ENCODE measurements around the gene FMO2.

Gene FMO2, protein sequence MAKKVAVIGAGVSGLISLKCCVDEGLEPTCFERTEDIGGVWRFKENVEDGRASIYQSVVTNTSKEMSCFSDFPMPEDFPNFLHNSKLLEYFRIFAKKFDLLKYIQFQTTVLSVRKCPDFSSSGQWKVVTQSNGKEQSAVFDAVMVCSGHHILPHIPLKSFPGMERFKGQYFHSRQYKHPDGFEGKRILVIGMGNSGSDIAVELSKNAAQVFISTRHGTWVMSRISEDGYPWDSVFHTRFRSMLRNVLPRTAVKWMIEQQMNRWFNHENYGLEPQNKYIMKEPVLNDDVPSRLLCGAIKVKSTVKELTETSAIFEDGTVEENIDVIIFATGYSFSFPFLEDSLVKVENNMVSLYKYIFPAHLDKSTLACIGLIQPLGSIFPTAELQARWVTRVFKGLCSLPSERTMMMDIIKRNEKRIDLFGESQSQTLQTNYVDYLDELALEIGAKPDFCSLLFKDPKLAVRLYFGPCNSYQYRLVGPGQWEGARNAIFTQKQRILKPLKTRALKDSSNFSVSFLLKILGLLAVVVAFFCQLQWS

DNA sequence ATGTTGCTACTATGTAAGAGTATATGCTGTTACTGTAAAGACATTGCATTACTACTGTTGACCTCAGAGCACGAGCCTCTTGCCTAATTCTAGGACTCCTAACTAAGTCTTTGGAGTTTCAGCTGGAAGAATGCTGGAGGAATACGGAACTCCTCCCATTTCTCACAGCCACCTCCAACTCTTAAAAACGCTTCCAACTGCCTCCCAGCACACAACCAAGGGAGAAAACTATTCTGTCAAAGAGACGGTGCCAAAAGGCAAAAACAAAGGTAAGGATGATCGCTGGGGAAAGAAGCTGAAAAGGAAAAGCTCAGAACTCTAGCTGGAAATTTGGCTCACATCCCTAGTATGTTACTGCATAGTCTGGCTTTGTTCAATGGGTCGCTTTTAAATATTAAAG lies at the start of gene FMO2:
FMO2 (plus strand) TSS at position 210 of the 400 bp plus-strand sequence. CDS start 414 bp downstream, outside the sequence.
- no peak within 1 kb of the TSS for H3K4me3 ChIP-seq (ENCODE audit: low read length)

DNA sequence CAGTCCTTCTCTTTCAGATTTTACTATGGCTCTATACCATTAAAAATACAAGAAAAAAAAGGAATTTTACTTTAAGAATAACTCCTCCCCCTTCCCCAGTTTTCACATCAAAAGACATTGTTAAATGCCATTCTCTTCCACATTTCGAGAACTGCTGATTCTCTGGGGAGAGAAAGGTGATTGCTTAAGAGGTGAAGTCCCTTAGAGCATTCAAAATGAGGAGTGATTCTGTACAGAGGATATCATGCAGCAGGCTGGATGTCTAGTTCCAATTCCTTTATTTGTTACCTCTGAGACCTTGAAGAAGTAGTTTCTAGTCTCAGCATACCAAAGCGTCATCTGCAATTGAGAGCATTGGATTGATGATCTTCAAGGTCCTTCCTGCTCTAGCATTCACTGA lies 47.5 kb upstream of the FMO2 start:
- Histone ChIP-seq H3K36me3 (ENCODE audit: insufficient read depth, low read depth, low read length) (no peaks in the 10 kb centered on the region), H3K4me1 (ENCODE audit: insufficient read depth, low read length) (peaks cover 11% of the 10 kb centered on the region; the same call in 1 of the 2 replicates), H3K4me3 (ENCODE audit: low read length) (no peak overlapping the region), H3K27ac (ENCODE audit: low read length) (no peak overlapping the region), H3K27me3 (ENCODE audit: insufficient read depth, low read length) (no peaks in the 10 kb centered on the region), H3K9ac (ENCODE audit: low read depth, low read length) (no peak overlapping the region), H3K9me3 (ENCODE audit: insufficient read depth, low read depth, low read length) (no peaks in the 10 kb centered on the region)

More for the DNA sequence above, at the start of gene FMO2:
- H3K36me3 ChIP-seq (ENCODE audit: insufficient read depth, low read depth, low read length) = no peaks in the 10 kb centered on the region
- H3K9me3 ChIP-seq (ENCODE audit: insufficient read depth, low read depth, low read length) = no peaks in the 10 kb centered on the region
- H3K4me1 ChIP-seq (ENCODE audit: insufficient read depth, low read length) = no peaks in the 10 kb centered on the region
- H3K27me3 ChIP-seq (ENCODE audit: insufficient read depth, low read length) = no peaks in the 10 kb centered on the region
- H3K9ac ChIP-seq (ENCODE audit: low read depth, low read length) = no peak within 1 kb of the TSS
- no peak within 1 kb of the TSS for H3K27ac ChIP-seq (ENCODE audit: low read length)

DNA sequence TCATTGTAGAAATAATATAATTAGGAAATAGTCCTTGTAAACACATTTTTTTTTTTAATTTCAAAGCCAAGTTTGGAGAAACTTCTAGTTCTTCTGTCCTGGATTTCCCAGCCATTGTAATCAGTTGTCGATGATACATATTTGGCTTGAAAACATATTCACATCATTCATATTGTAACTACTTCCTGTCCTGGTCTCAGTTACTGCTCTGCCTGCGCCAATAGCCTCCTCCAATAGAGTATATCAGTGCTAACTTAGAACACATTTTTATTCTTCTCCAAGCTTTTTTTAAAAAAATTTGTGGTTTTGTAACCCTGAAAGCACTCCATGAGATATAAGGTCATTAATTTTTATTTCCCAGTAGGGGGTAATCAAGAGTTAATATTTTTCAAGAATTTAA lies 46.1 kb upstream of the FMO2 start:
- H3K9ac ChIP-seq (ENCODE audit: low read depth, low read length) = no peak overlapping the region
- H3K27me3 ChIP-seq (ENCODE audit: insufficient read depth, low read length) = no peaks in the 10 kb centered on the region
- H3K36me3 ChIP-seq (ENCODE audit: insufficient read depth, low read depth, low read length) = no peaks in the 10 kb centered on the region
- no peaks in the 10 kb centered on the region for H3K9me3 ChIP-seq (ENCODE audit: insufficient read depth, low read depth, low read length)
- peaks cover 11% of the 10 kb centered on the region; the same call in 1 of the 2 replicates for H3K4me1 ChIP-seq (ENCODE audit: insufficient read depth, low read length)
- no peak overlapping the region for H3K4me3 ChIP-seq (ENCODE audit: low read length)
- no peak overlapping the region for H3K27ac ChIP-seq (ENCODE audit: low read length)

DNA sequence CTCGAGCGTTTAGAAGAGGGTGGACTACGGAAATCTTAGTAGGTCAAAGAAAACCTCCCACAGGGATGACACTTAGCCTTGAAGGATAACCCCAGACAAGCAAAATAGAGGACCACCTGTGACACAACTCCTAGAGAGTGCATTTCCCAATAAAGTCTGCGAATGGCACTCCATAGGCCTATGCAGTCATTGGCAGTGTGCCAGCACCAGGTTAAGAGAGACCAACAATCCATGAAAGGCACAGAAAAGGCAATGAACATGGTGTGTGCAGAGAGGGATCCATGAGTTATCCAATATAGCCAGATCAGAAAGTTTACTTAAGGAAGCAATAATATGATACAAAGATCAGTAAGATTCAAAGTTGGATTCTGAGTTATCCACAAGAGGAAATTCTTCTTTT lies 45.2 kb upstream of the FMO2 start:
- Histone ChIP-seq H3K27me3 (ENCODE audit: insufficient read depth, low read length) (no peaks in the 10 kb centered on the region), H3K9me3 (ENCODE audit: insufficient read depth, low read depth, low read length) (no peaks in the 10 kb centered on the region), H3K36me3 (ENCODE audit: insufficient read depth, low read depth, low read length) (no peaks in the 10 kb centered on the region)

DNA sequence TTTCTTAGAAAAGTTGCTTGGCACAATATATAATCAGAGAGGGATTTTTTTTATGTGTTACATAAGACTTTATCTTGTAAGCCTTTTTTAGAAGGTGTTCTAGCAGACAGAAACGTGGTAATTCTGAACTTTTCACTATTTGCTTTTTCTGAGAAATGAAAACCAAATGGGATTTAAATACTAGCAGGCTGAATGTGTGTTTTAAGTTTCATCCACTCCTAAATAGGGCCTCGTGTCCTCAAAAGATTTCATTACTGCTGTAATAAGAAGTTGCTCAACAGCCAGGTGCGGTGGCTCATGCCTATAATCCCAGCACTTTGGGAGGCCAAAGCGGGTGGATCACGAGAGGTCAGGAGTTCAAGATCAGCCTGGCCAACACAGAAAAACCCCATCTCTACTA lies 44.7 kb upstream of the FMO2 start:
- Histone ChIP-seq H3K27ac (ENCODE audit: low read length) (no peak overlapping the region), H3K9ac (ENCODE audit: low read depth, low read length) (no peak overlapping the region), H3K4me3 (ENCODE audit: low read length) (no peak overlapping the region), H3K36me3 (ENCODE audit: insufficient read depth, low read depth, low read length) (no peaks in the 10 kb centered on the region), H3K9me3 (ENCODE audit: insufficient read depth, low read depth, low read length) (no peaks in the 10 kb centered on the region), H3K27me3 (ENCODE audit: insufficient read depth, low read length) (no peaks in the 10 kb centered on the region), H3K4me1 (ENCODE audit: insufficient read depth, low read length) (peaks cover 11% of the 10 kb centered on the region; the same call in 1 of the 2 replicates)

More for the DNA sequence above, 45.2 kb upstream of the FMO2 start:
- peaks cover 11% of the 10 kb centered on the region; the same call in 1 of the 2 replicates for H3K4me1 ChIP-seq (ENCODE audit: insufficient read depth, low read length)
- H3K4me3 ChIP-seq (ENCODE audit: low read length) = no peak overlapping the region
- H3K27ac ChIP-seq (ENCODE audit: low read length) = no peak overlapping the region
- H3K9ac ChIP-seq (ENCODE audit: low read depth, low read length) = no peak overlapping the region

DNA sequence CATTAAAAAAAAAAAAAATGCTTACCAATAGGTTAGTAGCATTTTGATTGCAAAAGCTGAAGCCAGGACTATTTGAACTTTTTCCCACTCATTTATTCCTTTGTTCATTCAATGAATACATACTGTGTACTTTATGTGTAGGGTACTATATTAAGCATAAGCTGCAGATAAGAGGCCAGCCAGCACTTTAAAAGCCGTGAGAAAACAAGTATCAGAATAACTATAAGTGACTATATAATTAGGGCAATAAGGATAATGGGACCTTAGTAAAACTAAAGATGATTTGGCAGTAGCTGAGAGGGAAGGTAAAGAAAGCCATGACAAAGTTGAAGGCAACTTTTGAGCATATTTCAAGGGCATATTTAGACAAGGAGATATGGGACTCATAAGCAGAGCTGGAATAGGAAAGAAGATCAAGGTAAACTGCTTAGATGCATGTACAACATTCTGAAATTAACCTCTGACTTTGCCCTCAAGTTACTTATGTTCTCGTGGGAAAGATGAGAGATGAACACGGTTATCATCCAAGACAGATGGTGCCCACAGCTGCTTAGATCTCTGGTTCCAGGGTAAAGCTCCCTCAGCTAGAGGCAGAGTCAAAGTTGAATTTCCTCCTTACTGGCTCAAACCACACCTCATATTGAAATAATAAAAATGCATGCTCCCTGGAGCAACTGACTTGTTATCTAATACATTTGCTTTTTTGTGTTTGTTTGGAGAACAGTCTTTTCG lies 44.0 kb upstream of the FMO2 start:
- no peak overlapping the region for H3K4me3 ChIP-seq (ENCODE audit: low read length)
- no peaks in the 10 kb centered on the region for H3K27me3 ChIP-seq (ENCODE audit: insufficient read depth, low read length)
- H3K36me3 ChIP-seq (ENCODE audit: insufficient read depth, low read depth, low read length) = no peaks in the 10 kb centered on the region
- no peaks in the 10 kb centered on the region for H3K9me3 ChIP-seq (ENCODE audit: insufficient read depth, low read depth, low read length)
- no peak overlapping the region for H3K9ac ChIP-seq (ENCODE audit: low read depth, low read length)
- H3K27ac ChIP-seq (ENCODE audit: low read length) = no peak overlapping the region
- peaks cover 11% of the 10 kb centered on the region; the same call in 1 of the 2 replicates for H3K4me1 ChIP-seq (ENCODE audit: insufficient read depth, low read length)

DNA sequence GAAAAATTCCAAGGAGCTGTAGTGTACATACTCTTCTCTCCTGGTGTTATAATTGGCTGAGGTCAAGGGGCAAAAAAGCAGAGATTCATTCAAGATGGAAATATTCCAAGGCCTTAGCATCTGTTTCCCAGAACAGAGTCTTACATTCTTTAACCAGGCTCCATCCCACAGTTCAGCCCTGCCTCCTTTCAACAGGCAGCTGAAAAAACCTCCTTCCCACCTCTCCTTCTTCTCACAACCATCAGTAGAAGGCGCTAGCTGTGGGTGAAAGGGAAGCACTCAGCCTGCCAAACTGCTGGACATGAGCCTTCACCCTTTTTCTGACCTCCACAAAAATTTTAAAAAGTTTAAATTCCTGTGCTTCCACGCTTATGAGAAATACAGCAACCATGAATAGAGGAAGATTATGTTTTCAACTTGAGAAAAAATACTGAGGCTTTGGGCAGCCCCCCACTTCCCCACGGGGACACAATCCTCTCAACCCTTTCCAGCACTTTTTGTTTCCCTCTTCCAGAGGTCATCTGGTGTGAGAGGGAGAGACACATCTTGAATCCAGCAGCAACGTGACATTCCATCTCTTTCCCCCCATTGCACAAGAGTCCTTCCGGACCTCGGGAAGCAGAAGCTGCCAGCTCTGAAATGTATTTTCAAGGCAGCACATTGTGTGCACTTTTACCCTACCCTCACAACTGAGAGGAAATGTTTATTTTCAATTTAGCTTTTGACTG lies 43.2 kb upstream of the FMO2 start:
- Histone ChIP-seq H3K27ac (ENCODE audit: low read length) (no peak overlapping the region), H3K4me3 (ENCODE audit: low read length) (no peak overlapping the region), H3K36me3 (ENCODE audit: insufficient read depth, low read depth, low read length) (no peaks in the 10 kb centered on the region), H3K9me3 (ENCODE audit: insufficient read depth, low read depth, low read length) (no peaks in the 10 kb centered on the region), H3K4me1 (ENCODE audit: insufficient read depth, low read length) (peaks cover 11% of the 10 kb centered on the region; the same call in 1 of the 2 replicates), H3K27me3 (ENCODE audit: insufficient read depth, low read length) (no peaks in the 10 kb centered on the region), H3K9ac (ENCODE audit: low read depth, low read length) (no peak overlapping the region)

DNA sequence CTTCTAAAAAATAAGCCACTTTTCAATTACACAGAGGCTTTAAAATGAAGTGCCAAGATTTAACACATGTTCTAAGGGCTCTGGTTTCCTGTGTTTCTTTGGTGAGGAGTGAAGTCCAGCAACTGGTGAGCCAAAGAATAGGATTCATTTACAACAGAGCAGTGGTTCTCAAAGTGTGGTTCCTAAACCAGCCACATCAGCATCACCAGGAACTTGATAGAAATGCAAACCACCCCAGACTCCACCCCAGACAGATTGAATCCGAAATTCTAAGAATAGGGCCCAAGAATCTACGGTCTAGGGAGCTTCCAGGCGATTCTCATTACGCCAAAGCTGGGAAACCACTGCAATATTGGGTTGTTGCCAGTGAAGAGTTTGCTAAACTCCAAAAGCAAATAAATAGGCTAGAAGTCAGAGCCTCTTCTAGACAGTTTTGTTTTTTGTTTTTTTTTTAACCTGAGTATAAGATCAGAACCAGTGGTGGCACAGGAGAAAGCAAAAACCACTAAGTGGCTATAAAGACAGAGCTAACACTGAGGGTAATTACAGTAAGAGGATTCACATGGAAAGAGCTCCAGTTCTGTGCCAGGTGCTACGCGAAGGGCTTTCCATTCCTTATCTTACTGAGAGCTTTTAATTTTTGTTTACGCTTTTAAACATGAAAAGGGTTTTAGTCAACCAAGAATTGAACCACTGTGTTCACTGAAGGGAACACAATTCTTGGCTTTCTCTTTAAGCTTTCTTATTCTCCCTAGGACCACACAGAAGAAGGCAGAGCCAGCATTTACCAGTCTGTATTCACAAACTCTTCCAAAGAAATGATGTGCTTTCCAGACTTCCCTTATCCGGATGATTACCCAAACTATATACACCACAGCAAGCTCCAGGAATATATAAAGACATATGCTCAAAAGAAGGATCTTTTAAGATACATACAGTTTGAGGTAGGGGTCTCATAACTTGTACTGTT lies 42.4 kb upstream of the FMO2 start:
- Histone ChIP-seq H3K27me3 (ENCODE audit: insufficient read depth, low read length) (no peaks in the 10 kb centered on the region), H3K4me1 (ENCODE audit: insufficient read depth, low read length) (peaks cover 7% of the 10 kb centered on the region; the same call in 1 of the 2 replicates), H3K4me3 (ENCODE audit: low read length) (no peak overlapping the region), H3K36me3 (ENCODE audit: insufficient read depth, low read depth, low read length) (no peaks in the 10 kb centered on the region), H3K9me3 (ENCODE audit: insufficient read depth, low read depth, low read length) (no peaks in the 10 kb centered on the region), H3K27ac (ENCODE audit: low read length) (no peak overlapping the region), H3K9ac (ENCODE audit: low read depth, low read length) (no peak overlapping the region)

DNA sequence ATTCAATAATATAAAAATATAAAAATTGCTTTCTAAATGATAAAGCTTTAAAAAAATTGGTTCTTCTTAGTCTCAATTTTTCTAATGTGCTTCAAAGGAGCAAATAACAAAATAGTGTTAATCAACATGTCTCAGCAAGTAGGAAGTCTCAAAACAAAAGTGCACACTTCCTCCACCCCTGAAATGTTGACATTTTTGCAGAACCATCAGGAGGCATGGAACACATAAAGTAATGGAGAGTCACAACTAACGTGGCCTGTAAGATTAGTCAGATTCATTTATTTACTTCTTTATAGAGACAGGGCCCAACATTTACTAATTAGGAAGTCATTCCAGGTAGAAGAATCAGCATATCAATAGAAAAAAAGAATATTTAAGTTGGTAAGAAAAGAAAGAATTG lies 34.9 kb upstream of the FMO2 start:
- no peak overlapping the region for H3K9ac ChIP-seq (ENCODE audit: low read depth, low read length)
- H3K27ac ChIP-seq (ENCODE audit: low read length) = no peak overlapping the region
- no peak overlapping the region for H3K4me3 ChIP-seq (ENCODE audit: low read length)
- H3K36me3 ChIP-seq (ENCODE audit: insufficient read depth, low read depth, low read length) = no peaks in the 10 kb centered on the region
- H3K9me3 ChIP-seq (ENCODE audit: insufficient read depth, low read depth, low read length) = no peaks in the 10 kb centered on the region
- 0 out of 2 replicates have a peak, but pooled peaks cover 2% of the 10 kb centered on the region for H3K4me1 ChIP-seq (ENCODE audit: insufficient read depth, low read length)
- no peaks in the 10 kb centered on the region for H3K27me3 ChIP-seq (ENCODE audit: insufficient read depth, low read length)

DNA sequence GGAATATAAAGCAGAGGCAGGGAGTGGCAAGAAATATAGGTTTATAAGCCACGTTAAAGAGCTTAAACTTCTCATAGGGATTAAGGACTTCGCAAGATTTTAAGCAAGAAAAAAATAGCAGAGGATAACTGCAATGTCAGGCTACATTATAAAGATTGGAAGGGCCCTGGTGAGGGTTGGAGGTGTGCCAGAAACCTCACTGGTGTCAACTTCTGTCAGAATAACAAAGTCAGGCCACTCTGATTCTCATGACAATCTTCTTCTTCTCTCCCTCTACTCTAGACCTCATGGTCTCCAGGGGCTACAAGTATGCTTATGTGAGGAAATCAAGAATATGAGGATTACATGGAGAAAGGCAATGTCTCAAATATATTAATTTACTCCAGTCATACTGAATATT lies 32.6 kb upstream of the FMO2 start:
- H3K36me3 ChIP-seq (ENCODE audit: insufficient read depth, low read depth, low read length) = no peaks in the 10 kb centered on the region
- H3K27me3 ChIP-seq (ENCODE audit: insufficient read depth, low read length) = no peaks in the 10 kb centered on the region
- H3K9ac ChIP-seq (ENCODE audit: low read depth, low read length) = no peak overlapping the region
- H3K4me1 ChIP-seq (ENCODE audit: insufficient read depth, low read length) = 0 out of 2 replicates have a peak, but pooled peaks cover 2% of the 10 kb centered on the region
- H3K4me3 ChIP-seq (ENCODE audit: low read length) = no peak overlapping the region
- H3K27ac ChIP-seq (ENCODE audit: low read length) = no peak overlapping the region
- no peaks in the 10 kb centered on the region for H3K9me3 ChIP-seq (ENCODE audit: insufficient read depth, low read depth, low read length)

All from iPS-20b (cell line).